ENCODE measurements around the gene SERPING1.

DNA sequence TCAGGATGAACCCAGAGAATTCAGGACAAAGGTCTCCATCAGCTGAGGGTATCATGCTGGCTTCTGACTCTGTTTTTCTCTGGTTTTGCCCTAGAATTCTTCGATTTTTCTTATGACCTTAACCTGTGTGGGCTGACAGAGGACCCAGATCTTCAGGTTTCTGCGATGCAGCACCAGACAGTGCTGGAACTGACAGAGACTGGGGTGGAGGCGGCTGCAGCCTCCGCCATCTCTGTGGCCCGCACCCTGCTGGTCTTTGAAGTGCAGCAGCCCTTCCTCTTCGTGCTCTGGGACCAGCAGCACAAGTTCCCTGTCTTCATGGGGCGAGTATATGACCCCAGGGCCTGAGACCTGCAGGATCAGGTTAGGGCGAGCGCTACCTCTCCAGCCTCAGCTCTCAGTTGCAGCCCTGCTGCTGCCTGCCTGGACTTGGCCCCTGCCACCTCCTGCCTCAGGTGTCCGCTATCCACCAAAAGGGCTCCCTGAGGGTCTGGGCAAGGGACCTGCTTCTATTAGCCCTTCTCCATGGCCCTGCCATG is 16.8 kb downstream of the SERPING1 start:
- no peak for TF ChIP-seq TAF1 (IDR thresholded peaks at IDR 0.05; ENCODE audit: low read depth)
- TF ChIP-seq, protein P1, sequence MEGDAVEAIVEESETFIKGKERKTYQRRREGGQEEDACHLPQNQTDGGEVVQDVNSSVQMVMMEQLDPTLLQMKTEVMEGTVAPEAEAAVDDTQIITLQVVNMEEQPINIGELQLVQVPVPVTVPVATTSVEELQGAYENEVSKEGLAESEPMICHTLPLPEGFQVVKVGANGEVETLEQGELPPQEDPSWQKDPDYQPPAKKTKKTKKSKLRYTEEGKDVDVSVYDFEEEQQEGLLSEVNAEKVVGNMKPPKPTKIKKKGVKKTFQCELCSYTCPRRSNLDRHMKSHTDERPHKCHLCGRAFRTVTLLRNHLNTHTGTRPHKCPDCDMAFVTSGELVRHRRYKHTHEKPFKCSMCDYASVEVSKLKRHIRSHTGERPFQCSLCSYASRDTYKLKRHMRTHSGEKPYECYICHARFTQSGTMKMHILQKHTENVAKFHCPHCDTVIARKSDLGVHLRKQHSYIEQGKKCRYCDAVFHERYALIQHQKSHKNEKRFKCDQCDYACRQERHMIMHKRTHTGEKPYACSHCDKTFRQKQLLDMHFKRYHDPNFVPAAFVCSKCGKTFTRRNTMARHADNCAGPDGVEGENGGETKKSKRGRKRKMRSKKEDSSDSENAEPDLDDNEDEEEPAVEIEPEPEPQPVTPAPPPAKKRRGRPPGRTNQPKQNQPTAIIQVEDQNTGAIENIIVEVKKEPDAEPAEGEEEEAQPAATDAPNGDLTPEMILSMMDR (IDR thresholded peaks at IDR 0.05; ENCODE audit: poor library complexity, severe bottlenecking): no peak
- TF ChIP-seq, protein P2, sequence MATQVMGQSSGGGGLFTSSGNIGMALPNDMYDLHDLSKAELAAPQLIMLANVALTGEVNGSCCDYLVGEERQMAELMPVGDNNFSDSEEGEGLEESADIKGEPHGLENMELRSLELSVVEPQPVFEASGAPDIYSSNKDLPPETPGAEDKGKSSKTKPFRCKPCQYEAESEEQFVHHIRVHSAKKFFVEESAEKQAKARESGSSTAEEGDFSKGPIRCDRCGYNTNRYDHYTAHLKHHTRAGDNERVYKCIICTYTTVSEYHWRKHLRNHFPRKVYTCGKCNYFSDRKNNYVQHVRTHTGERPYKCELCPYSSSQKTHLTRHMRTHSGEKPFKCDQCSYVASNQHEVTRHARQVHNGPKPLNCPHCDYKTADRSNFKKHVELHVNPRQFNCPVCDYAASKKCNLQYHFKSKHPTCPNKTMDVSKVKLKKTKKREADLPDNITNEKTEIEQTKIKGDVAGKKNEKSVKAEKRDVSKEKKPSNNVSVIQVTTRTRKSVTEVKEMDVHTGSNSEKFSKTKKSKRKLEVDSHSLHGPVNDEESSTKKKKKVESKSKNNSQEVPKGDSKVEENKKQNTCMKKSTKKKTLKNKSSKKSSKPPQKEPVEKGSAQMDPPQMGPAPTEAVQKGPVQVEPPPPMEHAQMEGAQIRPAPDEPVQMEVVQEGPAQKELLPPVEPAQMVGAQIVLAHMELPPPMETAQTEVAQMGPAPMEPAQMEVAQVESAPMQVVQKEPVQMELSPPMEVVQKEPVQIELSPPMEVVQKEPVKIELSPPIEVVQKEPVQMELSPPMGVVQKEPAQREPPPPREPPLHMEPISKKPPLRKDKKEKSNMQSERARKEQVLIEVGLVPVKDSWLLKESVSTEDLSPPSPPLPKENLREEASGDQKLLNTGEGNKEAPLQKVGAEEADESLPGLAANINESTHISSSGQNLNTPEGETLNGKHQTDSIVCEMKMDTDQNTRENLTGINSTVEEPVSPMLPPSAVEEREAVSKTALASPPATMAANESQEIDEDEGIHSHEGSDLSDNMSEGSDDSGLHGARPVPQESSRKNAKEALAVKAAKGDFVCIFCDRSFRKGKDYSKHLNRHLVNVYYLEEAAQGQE (IDR thresholded peaks at IDR 0.05; ENCODE audit: borderline replicate concordance): no peak
